CD1c-positive myeloid dendritic cell (primary cell): ENCODE measurements around the gene OSBPL3.

Experiments used
- DNase-seq: peaks from one replicate; pipeline ENCODE4 v3.0.0-alpha.2; 2016; ENCODE audit errors: extremely low spot score

The OSBPL3 gene

DNA sequence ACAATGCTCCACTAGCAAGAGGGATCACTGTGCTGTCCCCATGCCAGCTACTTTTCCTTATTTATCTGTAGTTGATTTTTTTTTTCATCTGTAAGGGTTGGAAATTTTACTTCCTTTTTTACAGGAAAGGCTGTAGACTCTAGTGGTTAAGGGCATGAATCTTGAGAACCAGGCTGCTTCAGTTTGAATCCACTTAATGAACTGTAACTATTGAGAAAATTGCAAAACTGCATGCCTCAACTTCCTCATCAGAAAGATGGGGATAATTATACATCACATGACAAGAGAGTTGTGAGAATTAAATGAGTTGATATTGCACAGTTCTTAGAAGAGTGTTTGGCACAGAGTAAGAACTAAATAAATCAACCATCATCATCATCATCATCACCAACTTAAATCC, 116.4 kb downstream of the OSBPL3 start:
- peak; percentile 40 for DNase-seq

DNA sequence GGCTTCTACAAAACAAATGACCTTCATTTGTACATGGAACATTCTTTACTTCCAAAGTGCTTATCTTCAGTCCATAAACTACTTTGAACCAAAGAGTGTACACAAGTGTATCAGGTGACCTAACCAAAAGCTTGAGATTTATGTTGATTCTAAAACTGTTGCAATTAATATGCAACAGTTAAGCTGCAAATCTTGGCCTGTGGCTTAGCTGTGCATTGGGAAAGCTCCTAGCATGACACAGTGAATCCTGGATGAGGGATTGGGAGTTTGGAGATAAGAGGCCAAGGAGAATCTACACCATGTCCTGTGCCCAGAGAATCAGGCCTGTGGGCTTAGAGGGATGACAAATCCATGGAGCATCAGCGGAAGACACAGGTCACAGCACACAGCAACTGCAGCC, 117.5 kb downstream of the OSBPL3 start:
- no peak for DNase-seq

DNA sequence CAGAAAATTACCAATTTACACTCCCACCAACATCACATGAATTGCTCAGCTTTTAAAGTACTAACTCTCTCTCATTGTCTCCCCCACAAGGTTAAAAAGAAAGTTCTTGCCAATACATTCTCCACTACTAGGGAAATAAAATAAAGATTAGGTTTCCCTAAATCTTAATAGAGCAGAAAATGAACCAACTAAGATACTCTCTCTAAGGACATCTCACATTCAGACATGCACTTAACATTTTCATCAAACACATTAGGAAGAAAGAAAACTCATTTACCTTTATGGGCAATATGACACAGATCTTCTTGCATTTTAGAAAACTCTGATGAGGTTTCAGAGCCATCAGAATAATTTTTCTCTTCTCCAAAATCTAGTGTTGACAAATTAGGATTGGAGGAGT, 118.6 kb downstream of the OSBPL3 start:
- no peak for DNase-seq

DNA sequence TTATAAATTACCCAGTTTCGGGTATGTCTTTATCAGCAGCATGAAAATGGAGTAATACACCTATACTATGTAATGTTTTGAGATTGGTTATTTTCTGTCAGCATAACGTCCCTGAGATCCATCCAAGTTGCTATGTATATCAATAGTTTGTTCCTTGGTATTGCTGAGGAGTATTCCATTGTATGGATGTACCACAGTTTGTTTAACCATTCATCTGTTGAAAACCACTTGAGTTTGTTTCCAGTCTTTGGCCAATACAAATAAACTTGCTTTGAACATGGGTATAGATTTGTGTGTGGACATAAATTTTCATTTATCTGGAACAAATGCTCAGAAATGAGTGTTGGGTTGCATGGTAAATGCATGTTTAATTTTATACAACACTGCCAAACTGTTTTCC, 119.4 kb downstream of the OSBPL3 start:
- no peak for DNase-seq

DNA sequence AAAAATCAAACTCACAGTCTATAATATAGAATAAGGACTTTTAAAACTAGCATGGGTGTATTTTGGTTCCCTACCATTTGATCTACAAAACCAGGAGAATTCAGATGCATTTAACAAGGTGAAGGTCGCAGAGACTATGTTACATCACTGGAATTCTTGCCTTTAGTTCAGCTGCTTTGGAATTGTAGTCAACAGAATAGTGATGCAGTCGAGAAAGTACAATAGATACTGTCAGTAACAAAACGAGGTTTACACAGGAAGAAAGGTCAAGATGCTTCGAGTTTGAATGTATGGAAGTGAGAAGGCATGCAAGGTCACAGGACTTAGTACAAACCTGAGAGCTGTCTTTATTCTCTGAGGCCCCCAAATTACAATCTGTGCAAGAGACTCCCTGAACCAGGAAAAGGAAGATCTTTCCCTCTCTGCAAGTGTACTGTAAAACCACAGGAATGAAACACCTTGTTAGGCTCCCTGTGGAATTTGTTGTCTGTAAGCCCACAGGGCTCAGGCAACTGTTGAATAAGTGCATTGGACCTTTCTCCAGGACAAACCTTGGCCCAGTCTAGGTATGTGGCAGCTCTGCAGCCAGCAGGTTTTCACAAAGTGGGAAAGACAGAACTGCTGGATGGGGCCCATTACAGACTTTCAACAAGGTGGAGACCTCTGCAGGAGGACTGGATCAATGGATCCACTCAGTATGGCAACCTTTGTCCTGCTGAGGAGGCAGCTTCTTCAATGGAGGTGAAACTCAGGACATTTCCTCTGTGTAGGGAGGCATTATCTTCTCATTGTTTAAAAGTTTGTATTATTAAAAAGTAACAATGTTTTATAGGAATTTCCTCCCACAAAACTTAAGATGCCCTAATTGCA, 121.6 kb downstream of the OSBPL3 start:
- DNase-seq = no peak

DNA sequence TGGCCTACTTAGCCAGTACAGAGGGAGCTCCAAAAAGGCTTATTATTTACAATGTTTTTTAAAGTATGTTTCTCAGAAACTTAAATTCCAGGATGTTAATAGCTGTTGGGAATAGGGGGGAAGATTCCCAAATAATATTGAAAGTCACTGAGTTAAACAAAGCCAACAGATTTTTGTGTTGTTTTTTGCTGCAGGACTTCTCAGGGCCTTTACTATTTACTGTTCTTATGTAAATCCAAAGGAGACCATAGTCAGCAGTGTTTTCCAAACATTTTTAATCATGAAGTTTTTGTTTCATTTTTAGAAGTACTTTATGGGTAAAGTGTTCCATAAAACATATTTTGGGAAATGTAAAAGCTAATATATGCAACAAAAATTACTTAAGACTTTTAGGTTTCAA, 122.4 kb downstream of the OSBPL3 start:
- DNase-seq = no peak

DNA sequence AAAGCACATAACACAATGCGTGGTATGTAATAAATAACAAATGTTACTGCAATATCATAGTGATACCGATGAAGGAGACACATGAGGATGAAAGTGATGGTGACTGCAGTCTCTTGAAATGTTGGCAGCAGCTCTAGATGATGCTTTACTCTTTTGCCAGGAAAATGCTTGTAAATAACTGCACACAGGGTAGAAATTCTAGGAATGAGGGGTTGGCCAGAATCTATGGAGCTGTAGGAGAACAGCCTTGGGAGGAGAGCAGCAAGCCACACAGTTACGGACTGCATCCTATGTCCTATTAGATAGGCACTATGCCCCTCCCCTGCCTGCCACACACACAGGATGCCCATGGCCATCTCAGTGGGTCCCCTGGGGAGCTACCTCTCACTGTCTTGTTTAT, 125.1 kb downstream of the OSBPL3 start:
- DNase-seq = no peak

DNA sequence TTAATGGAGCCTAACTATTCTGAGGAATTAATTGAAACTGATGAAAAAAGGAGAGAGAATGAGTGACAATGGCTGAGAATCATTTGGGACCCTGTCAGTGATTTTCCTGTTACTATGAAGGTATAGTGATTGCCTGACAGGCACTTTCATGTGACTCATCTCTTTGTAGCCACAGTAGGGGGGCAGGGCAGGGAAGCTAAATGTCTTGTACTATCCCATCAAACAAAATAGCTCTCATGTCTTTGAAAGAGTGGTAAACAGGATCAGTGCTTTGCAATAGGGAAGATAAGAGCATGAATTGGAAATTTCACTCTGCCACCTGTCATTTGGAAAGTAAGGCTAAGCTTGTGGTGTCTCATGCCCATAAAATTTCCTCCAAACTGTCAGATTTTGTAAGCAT, 128.2 kb downstream of the OSBPL3 start:
- DNase-seq = no peak

DNA sequence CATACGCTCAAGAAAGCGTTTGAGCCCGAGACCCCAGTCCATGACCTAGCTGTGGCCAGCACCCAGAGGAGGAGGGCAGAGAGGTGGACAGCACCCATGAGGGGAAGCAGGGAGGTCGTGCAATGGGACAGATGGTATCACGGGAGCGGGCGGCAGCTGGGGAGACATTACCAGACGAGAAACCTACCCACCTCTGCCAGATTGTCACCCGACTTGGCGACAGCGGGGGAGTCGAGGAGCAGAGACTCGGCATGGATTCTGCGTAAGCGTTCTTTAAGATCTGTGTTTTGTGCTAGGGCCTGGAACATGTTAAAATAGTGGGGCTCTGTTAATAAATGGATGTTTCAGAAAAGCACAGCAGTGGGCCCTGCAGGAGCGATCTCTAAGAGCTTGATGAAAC, 131.1 kb downstream of the OSBPL3 start:
- no peak for DNase-seq

DNA sequence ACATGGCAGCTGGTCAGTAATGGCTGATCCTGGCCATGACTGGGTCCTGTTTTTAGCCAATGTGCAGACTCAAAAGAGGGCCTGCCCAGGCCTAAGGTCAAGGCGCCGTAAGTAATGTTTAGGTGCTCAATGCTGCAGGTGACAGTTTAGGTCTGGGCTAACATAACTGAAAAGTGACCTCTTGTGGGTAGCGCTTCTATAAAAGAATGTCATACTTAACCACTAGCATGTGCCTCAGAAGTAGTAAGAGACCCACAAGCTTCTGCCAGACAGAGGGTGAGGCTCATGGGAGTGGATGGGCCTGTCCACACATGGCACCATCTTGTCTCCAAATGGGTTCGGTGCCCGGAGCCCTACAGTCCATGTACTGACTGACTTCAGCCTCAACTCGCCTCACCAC, 132.2 kb downstream of the OSBPL3 start:
- DNase-seq = no peak

DNA sequence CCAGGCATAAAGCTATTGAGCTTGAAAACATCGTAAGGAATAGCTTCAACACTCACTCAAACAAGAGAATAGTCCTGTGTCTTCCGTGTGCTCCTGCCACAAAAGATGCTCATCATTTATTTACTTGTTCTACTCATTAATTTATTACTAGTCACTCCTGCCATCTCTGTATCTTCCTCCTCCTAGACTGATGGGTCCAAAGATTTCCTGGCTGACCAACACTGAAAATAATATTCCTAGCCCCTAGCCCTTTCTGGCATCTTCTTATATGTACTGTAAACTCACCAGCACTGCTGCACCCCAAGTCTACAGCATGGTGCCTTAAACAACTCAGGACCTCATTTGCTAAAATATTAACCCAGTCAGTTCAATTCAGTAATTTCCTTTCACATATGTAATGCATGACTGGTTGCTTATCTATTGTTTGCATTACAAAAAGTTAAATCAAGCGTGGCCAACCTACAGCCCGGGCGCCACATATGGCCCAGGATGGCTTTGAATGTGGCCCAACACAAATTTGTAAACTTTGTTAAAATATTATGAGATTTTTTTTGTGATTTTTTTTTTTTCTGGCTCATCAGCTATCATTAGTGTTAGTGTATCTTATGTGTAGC, 136.1 kb downstream of the OSBPL3 start:
- no peak for DNase-seq

DNA sequence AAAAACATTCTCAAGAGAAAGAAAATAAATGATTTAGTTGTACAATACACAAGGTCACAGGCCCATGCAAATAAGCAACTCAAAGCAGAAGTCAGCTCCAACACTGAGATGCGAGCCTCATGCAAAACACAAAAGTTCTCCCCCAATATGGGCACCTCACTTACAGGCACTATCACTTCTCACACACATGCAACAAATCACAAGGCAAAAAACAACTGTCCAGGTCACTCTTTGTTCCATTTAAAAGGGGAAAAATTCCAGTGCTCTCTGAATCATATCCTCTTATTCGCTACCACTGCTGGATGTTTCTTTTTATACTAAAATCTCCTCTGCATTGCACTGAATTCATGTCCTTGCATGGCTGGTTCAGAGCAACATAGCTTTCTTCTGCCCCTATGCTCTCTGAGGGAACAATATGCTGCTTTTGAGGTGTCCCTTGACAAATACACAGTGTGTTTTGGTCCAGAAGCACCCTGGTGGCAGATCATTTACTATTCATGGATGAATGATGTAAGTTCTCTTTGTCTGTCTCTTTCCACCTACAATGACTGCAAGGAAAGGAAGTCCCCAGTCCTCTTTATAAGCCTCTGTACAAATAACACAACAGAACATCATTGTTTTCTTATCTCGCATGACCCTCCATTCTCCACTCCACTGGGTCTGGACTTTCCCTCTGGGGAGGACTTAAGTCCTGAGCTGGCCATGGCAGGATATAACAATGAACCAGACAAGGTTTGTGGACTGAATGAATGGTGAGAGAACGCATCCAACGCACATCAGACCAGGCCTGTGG, 137.3 kb downstream of the OSBPL3 start:
- DNase-seq = no peak

DNA sequence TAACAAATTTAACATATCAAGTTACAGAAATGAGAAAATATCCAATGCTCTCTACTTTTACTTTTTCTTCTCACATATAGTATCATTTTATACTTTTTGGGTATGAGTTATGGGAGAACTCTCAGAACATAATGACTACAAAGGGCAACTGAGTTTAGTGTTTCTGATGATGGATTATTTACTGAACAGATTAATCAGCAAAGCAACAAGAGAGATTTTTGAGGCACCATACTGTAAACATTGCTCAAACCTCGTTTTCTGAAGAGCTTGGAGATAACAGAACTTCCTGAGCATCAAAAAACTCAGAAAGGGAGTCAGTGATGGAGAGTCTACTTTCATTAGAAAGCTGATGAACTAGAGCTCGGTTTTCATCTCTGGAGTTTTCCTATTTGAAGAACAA, 137.9 kb downstream of the OSBPL3 start:
- no peak for DNase-seq

DNA sequence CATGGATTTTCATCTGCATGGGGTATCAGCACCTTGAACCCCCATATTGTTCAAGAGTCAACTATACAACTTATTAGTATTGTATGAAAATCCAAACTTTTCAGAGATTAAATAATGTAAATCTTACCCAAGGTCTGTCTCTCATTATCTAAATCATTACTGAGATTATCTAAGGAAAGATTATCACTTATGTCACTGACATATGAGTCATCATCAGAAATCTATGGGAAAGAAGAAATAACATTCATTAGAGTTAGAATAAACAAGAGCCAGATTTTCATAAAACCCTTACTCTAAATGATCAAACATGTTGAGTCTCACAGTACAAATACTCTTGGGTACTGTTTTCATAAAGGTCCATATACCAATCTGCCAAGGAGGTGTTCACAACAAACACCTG, 139.4 kb downstream of the OSBPL3 start:
- DNase-seq = no peak

DNA sequence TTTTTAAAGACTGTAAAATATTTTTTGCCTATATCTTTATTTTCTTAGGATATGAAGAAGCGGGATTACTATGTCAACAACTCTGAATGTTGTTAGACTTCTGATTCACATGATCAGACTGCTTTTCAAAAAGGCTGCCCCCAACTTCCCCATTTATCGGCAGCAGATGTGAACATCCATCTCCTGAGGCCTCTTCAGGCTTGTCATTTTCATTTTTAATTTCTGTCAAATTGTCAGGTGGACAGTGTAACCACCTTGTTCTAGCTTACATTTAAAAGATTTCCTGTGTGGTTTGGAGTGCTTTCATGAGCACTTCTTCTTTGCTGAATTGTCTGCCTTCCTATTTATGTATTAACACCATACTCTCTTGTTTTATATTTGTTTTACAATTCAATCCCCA, 143.9 kb downstream of the OSBPL3 start:
- DNase-seq = peak; percentile 64

DNA sequence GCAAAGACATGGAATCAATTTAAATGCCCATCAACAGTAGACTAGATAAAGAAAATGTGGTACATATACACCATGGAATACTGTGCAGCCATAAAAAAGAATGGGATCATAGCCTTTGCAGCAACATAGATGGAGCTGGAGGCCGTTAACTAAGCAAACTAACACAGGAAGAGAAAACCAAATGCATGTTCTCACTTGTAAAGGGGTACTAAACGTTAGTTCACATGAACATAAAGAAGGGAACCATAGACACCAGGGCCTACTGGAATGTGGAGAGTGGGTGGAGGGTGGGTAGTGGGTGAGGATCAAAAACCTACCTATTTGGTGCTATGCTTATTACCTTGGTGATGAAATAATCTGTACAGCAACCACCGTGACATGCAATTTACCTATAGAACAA, 144.3 kb downstream of the OSBPL3 start:
- DNase-seq = no peak

DNA sequence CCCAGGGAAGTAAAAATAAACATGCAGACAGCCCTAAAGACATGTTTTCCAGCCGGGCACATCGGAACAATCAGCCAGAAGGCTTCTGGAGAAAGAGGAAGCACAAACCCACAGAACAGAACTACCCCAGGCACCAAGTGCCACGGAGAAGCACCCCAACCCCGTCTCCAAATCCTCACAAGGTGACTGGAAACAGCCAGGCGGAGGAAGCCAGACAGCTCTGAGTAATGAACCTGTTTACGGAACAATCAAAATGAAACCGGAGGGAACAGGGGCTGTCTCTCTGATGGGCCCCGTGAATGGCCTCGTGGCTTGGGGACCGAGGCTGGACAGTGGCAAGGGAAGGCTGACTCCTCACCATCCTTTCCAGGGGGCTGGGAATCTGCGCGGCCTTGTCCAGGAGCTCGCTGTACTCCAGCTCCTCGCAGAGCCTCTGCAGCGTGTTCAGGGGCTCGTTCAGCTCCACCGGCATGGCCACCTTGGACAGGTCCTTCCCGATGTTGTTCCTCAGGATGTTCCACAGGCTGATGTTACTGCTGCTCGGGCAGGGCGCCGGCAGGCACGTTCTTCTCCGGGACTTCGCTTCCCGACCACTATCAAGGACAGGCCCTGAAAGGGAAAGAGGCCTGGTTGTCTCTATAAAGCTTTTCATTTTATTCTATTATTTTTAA, 145.7 kb downstream of the OSBPL3 start:
- DNase-seq = peak; percentile 92

DNA sequence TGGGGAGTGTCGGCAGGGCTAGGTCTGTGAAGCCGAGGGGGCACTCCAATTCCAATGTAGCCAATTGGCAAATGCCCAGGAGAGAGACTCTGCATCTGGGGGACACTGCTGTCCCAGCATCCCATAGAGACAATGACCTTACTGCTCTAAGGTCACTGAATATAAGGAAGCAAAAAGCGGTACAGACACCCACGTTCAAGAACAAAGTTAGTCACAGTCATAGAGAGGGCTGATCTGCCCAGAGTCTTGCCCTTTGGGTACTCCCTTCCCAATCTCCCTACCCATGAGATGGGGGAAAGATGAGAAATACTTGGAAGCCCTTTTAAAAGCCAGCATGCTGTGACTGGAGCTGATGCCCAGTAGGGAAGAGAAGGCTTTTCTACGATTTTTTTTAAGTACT, 146.4 kb downstream of the OSBPL3 start:
- peak; percentile 87 for DNase-seq

DNA sequence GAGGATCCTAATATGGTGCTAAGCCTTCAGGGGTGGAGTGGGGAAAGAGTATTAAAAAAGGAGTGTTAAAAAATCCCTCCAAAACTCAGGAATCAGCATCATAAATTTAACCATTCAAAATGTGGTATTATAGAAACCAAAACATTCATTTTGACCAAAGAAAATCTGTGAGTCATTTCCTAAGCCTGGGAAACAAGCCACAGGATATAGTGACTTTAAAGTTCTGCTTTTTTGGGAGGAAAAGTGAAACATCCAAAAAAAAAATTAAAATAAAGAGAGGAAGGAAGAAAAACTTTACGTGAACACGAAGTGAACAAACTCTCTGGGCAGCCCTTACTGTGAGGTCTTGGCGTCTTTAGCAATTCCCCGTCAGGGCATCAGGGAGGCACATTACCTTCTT, 148.7 kb downstream of the OSBPL3 start:
- peak; percentile 82 for DNase-seq

DNA sequence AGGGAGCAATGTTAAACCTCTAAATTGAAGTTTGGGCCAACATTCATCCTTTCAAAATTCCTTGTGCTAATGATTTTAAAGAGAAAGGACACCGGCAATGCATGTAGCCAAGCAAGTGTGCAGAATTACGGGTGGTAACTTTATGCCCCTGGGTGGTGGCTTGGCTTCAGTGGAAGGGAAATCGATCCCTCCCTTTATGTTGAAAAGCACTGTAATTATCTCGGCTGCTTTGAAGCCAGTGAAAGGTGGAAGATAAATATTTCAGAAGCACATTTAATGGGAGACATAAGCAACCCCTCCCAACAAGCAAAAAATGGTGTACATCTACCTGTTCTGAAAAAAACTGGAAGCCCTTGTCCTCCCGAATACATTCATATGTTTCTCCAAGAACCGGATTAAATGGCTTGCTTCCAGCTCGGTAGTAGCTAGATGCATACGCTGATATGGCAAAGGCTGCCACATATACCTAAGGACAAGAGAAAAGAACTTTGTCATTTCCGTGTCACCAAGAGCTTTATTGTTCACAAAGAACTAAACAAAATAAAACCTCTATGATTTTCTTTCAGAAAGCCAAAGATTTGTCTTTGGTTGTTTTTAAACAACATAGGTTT, 149.4 kb downstream of the OSBPL3 start:
- DNase-seq = no peak

DNA sequence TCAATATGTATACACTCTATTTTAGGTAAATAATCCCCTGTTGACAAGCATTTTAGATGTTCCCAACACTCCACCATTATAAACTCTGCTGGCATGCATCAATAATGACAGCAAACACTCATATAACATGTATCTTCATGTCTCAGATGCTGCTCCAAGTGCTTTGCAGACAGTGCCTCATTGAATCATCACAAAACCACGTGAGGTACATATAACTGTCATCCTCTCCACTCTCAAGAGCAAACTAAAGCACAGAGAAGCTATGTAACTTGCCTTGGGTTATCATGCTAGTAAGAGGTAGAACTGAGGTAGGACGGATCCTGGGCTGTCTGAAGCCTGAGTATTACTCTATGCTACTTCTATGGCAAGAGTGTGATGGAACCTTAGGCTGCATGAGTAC, 150.2 kb downstream of the OSBPL3 start:
- DNase-seq = no peak
